ENCODE data around the gene FBXO48.

FBXO48 gene

DNA sequence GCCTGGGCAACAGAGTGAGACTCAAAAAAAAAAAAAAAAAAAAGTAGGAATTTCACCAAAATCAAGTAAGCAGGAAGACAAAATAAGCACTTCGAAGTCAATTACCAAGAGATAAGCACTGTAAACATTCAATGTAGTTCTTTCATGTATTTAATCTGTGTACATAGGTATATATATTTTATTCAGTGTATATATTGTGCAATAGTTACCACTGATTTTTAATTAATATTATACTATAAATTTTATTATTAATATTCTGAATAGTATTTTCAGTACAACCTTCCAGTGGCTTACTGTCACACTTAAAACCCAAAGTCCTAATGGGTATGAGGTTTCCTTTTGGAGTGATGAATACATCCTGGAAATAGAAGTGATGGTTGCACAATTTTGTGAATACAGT is 9.4 kb upstream of the FBXO48 start:
- no peak overlapping the region for H3K27ac Mint-ChIP-seq
- DNase-seq, result no peak
- H3K9me3 Mint-ChIP-seq, result peaks cover 13% of the 10 kb centered on the region
- TF ChIP-seq, protein P1, sequence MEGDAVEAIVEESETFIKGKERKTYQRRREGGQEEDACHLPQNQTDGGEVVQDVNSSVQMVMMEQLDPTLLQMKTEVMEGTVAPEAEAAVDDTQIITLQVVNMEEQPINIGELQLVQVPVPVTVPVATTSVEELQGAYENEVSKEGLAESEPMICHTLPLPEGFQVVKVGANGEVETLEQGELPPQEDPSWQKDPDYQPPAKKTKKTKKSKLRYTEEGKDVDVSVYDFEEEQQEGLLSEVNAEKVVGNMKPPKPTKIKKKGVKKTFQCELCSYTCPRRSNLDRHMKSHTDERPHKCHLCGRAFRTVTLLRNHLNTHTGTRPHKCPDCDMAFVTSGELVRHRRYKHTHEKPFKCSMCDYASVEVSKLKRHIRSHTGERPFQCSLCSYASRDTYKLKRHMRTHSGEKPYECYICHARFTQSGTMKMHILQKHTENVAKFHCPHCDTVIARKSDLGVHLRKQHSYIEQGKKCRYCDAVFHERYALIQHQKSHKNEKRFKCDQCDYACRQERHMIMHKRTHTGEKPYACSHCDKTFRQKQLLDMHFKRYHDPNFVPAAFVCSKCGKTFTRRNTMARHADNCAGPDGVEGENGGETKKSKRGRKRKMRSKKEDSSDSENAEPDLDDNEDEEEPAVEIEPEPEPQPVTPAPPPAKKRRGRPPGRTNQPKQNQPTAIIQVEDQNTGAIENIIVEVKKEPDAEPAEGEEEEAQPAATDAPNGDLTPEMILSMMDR (IDR thresholded peaks at IDR 0.05), result no peak
- peaks cover 19% of the 10 kb centered on the region for H3K36me3 Mint-ChIP-seq (ENCODE audit: low read depth)
- peaks cover 13% of the 10 kb centered on the region for H3K4me1 Mint-ChIP-seq
- no peak overlapping the region for H3K4me3 Mint-ChIP-seq
- peaks cover 2% of the 10 kb centered on the region for H3K27me3 Mint-ChIP-seq (ENCODE audit: low read depth, poor library complexity)

DNA sequence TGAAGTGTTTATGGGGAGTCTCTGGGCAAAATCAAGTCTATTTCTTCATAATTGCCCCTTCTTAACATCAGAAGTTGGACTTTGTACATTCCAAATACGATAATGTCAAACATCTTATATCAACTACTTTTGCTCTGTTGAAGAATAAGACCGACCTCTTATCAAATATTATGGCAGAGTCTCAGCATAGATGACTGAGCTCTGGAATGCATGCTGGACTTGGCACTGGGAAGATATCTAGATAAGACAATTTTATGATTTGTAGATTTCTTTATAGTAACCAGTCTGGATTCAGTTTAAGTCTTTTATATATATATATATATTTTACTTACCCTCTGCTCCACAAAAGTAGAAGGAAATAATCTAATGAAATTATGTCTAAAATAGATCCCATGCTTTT is 8.5 kb upstream of the FBXO48 start:
- DNase-seq, result no peak
- H3K27me3 Mint-ChIP-seq (ENCODE audit: low read depth, poor library complexity), result peaks cover 2% of the 10 kb centered on the region
- H3K4me3 Mint-ChIP-seq, result no peak overlapping the region
- peaks cover 6% of the 10 kb centered on the region for H3K9me3 Mint-ChIP-seq
- peaks cover 22% of the 10 kb centered on the region for H3K4me1 Mint-ChIP-seq
- TF ChIP-seq, protein P1 (IDR thresholded peaks at IDR 0.05), result no peak
- H3K36me3 Mint-ChIP-seq (ENCODE audit: low read depth), result peaks cover 19% of the 10 kb centered on the region
- no peak overlapping the region for H3K27ac Mint-ChIP-seq

DNA sequence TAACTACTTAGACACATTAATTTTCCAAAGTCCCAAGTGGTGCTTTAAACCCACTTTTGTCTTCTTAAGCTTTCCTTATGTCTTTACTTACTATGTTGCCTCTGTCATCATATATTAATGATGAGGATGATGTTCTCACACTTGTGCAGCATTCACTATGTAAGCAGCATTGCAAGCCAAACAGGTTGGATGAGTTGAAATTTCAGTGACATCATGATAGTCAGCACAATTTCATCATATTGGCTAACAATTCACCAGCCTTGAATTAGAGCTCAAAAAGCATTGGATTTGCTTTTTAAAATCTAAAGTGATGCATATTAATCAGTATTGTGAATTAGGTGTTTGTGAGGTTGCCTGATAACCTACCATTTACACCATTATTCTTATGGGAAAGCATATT is 8.0 kb upstream of the FBXO48 start:
- H3K27ac Mint-ChIP-seq, result no peak overlapping the region
- no peak for DNase-seq
- H3K9me3 Mint-ChIP-seq, result peaks cover 6% of the 10 kb centered on the region
- TF ChIP-seq, protein P1 (IDR thresholded peaks at IDR 0.05), result no peak
- peaks cover 19% of the 10 kb centered on the region for H3K36me3 Mint-ChIP-seq (ENCODE audit: low read depth)
- H3K27me3 Mint-ChIP-seq (ENCODE audit: low read depth, poor library complexity), result peaks cover 2% of the 10 kb centered on the region
- peaks cover 26% of the 10 kb centered on the region for H3K4me1 Mint-ChIP-seq
- no peak overlapping the region for H3K4me3 Mint-ChIP-seq

- peak overlapping the region; percentile 25 for H3K27ac Mint-ChIP-seq
- peaks cover 3% of the 10 kb centered on the region for H3K9me3 Mint-ChIP-seq
- H3K36me3 Mint-ChIP-seq (ENCODE audit: low read depth), result peaks cover 12% of the 10 kb centered on the region
- no peak overlapping the region for H3K4me3 Mint-ChIP-seq
- peaks cover 45% of the 10 kb centered on the region for H3K4me1 Mint-ChIP-seq
- DNase-seq, result no peak
- TF ChIP-seq, protein P1 (IDR thresholded peaks at IDR 0.05), result no peak
- peaks cover 2% of the 10 kb centered on the region for H3K27me3 Mint-ChIP-seq (ENCODE audit: low read depth, poor library complexity)
These were observed 5.8 kb upstream of the FBXO48 start for GRCh38 chr2:68472796-68473414.

DNA sequence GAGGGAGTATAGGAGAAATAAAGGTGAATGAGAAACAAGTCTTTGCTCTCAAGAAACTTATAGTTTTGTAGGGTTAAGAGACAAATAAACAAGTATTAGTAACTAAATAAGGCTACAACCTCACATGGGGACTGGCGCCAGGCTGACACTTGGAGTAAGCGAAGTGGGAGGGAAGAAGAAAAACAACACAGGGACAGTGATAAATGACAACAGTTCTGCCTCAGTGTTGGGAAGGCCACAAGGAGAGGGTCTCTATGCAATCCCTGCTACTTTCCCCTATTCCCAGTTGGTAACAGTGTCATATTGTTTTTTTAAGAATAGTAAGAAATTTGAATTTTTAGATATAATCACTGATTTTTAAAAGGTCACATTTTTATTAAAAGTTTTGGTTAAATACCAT is 4.3 kb upstream of the FBXO48 start:
- DNase-seq, result no peak
- peaks cover 51% of the 10 kb centered on the region for H3K4me1 Mint-ChIP-seq
- TF ChIP-seq, protein P1 (IDR thresholded peaks at IDR 0.05), result no peak
- peaks cover 5% of the 10 kb centered on the region for H3K27me3 Mint-ChIP-seq (ENCODE audit: low read depth, poor library complexity)
- H3K27ac Mint-ChIP-seq, result no peak overlapping the region
- H3K36me3 Mint-ChIP-seq (ENCODE audit: low read depth), result peaks cover 4% of the 10 kb centered on the region
- H3K4me3 Mint-ChIP-seq, result peak overlapping the region; percentile 36
- peaks cover 3% of the 10 kb centered on the region for H3K9me3 Mint-ChIP-seq

GRCh38 chr2:68469935-68470334 is 2.8 kb upstream of the FBXO48 start:
- H3K27ac Mint-ChIP-seq, result no peak overlapping the region
- TF ChIP-seq, protein P1 (IDR thresholded peaks at IDR 0.05), result no peak
- peaks cover 5% of the 10 kb centered on the region for H3K27me3 Mint-ChIP-seq (ENCODE audit: low read depth, poor library complexity)
- H3K36me3 Mint-ChIP-seq (ENCODE audit: low read depth), result peaks cover 4% of the 10 kb centered on the region
- no peak overlapping the region for H3K4me3 Mint-ChIP-seq
- H3K4me1 Mint-ChIP-seq, result peaks cover 58% of the 10 kb centered on the region
- peaks cover 3% of the 10 kb centered on the region for H3K9me3 Mint-ChIP-seq
- no peak for DNase-seq
